ENCODE data around the gene TPSD1.
"Not testable (repeated sequence)": the region's sequence is repeated elsewhere in the genome, so short reads cannot be mapped to it uniquely, and the experiment has no call there.

Gene TPSD1

GRCh38 chr16:1237990-1238389 is 17.9 kb upstream of the TPSD1 start:
- Histone ChIP-seq H3K36me3 (ENCODE audit: insufficient read depth) (no peaks in the 10 kb centered on the region), H3K27ac (no peak overlapping the region), H4K20me1 (ENCODE audit: insufficient read depth) (no peaks in the 10 kb centered on the region), H3K27me3 (ENCODE audit: insufficient read depth, low read depth) (peaks cover 8% of the 10 kb centered on the region; the same call in 1 of the 2 replicates), H3K4me2 (no peak overlapping the region), H3K4me1 (ENCODE audit: low read depth, poor library complexity, severe bottlenecking) (no peaks in the 10 kb centered on the region), H3K79me2 (ENCODE audit: insufficient read depth, low read depth) (no peaks in the 10 kb centered on the region), H3K4me3 (IDR thresholded peaks at IDR 0.05; ENCODE audit: insufficient read depth, low read depth, low read length) (no peak overlapping the region), H2AFZ (ENCODE audit: low read depth) (no peak overlapping the region), H3K9ac (no peak overlapping the region)
- TF ChIP-seq, protein P1, sequence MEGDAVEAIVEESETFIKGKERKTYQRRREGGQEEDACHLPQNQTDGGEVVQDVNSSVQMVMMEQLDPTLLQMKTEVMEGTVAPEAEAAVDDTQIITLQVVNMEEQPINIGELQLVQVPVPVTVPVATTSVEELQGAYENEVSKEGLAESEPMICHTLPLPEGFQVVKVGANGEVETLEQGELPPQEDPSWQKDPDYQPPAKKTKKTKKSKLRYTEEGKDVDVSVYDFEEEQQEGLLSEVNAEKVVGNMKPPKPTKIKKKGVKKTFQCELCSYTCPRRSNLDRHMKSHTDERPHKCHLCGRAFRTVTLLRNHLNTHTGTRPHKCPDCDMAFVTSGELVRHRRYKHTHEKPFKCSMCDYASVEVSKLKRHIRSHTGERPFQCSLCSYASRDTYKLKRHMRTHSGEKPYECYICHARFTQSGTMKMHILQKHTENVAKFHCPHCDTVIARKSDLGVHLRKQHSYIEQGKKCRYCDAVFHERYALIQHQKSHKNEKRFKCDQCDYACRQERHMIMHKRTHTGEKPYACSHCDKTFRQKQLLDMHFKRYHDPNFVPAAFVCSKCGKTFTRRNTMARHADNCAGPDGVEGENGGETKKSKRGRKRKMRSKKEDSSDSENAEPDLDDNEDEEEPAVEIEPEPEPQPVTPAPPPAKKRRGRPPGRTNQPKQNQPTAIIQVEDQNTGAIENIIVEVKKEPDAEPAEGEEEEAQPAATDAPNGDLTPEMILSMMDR (conservative IDR thresholded peaks at IDR 0.05; ENCODE audit: low read depth, low read length): no peak

DNA sequence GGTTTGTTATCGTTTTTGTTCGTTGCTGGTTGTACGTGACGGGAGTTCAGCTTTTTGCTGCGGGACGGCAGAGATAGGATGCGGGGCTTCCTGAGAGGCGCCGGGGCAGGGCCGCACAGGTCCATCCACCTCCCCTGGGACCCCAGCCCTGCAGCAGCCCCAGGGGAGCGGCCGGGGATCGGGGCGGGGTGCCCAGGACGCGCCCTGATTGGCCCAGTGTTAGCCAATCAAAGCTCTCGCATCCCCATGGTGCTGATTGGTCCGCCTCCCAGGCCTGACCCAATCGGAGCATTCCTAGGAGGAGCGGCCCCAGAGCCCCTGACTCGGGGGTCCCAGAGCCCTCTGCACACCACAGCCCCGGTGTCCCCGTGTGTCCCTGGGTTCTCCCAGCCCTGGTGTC is 17.0 kb upstream of the TPSD1 start:
- H3K27ac ChIP-seq; H3K4me1 ChIP-seq (ENCODE audit: low read depth, poor library complexity, severe bottlenecking); H3K79me2 ChIP-seq (ENCODE audit: insufficient read depth, low read depth); H3K36me3 ChIP-seq (ENCODE audit: insufficient read depth); H2AFZ ChIP-seq (ENCODE audit: low read depth); H3K4me3 ChIP-seq (IDR thresholded peaks at IDR 0.05; ENCODE audit: insufficient read depth, low read depth, low read length); H3K4me2 ChIP-seq; H3K9ac ChIP-seq; H3K27me3 ChIP-seq (ENCODE audit: insufficient read depth, low read depth); H4K20me1 ChIP-seq (ENCODE audit: insufficient read depth): not testable (repeated sequence)

DNA sequence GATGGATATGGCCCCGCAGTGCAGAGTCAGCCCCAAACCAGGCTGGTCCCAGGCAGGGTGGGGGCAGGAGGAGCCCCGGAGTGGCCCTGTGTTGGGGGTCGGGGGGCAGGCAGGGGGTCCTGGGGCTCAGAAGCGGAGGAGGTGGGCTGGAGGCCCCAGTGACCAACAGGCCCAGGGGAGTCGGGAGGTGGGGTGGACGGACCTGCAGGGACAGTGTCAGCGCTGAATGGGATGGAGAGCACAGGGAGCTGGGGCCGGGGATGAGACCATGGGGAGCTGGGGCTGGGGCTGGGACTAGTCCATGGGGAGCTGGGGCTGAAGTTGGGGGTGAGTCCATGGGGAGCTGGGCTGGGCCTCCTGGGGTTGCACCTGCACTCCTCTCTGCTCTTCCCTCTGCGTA is 16.3 kb upstream of the TPSD1 start:
- not testable (repeated sequence) for H3K27ac ChIP-seq; H3K36me3 ChIP-seq (ENCODE audit: insufficient read depth); H3K9ac ChIP-seq; H2AFZ ChIP-seq (ENCODE audit: low read depth); H3K79me2 ChIP-seq (ENCODE audit: insufficient read depth, low read depth); H3K4me3 ChIP-seq (IDR thresholded peaks at IDR 0.05; ENCODE audit: insufficient read depth, low read depth, low read length); H3K4me2 ChIP-seq; H4K20me1 ChIP-seq (ENCODE audit: insufficient read depth); H3K4me1 ChIP-seq (ENCODE audit: low read depth, poor library complexity, severe bottlenecking)
- peaks cover 15% of the 10 kb centered on the region; the same call in 1 of the 2 replicates for H3K27me3 ChIP-seq (ENCODE audit: insufficient read depth, low read depth)

DNA sequence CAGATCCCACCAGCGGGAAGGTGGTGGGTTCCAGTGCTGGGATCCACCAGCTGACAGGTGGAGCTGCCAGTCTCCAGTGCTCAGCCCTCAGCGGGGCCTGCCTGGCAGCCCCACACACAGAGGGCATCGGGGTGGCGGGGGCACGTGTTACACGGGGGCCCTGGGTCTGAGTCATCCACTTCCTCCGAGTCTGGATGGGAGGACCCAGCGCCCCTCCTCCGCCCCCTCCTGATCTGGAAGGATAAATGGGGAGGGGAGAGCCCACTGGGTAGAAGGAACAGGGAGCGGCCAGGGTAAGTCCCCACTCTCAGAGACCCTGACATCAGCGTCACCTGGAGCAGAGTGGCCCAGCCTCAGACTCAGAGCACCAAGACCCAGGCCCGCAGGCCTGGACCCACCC is 15.4 kb upstream of the TPSD1 start, which contains the start of gene TPSAB1:
Gene TPSAB1 (plus strand): TSS at position 270 of the 400 bp plus-strand sequence. CDS start 234 bp downstream, outside the sequence.
- peaks cover 22% of the 10 kb centered on the region for H3K27me3 ChIP-seq (ENCODE audit: insufficient read depth, low read depth)
- not testable (repeated sequence) for H3K4me2 ChIP-seq; H3K4me1 ChIP-seq (ENCODE audit: low read depth, poor library complexity, severe bottlenecking); H3K4me3 ChIP-seq (IDR thresholded peaks at IDR 0.05; ENCODE audit: insufficient read depth, low read depth, low read length); H3K36me3 ChIP-seq (ENCODE audit: insufficient read depth); H3K9ac ChIP-seq; H4K20me1 ChIP-seq (ENCODE audit: insufficient read depth); H3K27ac ChIP-seq; H3K79me2 ChIP-seq (ENCODE audit: insufficient read depth, low read depth); H2AFZ ChIP-seq (ENCODE audit: low read depth)

- H3K9ac ChIP-seq; H4K20me1 ChIP-seq (ENCODE audit: insufficient read depth); H2AFZ ChIP-seq (ENCODE audit: low read depth); H3K36me3 ChIP-seq (ENCODE audit: insufficient read depth); H3K4me2 ChIP-seq; H3K79me2 ChIP-seq (ENCODE audit: insufficient read depth, low read depth); H3K4me3 ChIP-seq (IDR thresholded peaks at IDR 0.05; ENCODE audit: insufficient read depth, low read depth, low read length); H3K27ac ChIP-seq; H3K4me1 ChIP-seq (ENCODE audit: low read depth, poor library complexity, severe bottlenecking): not testable (repeated sequence)
- peaks cover 28% of the 10 kb centered on the region for H3K27me3 ChIP-seq (ENCODE audit: insufficient read depth, low read depth)
These were observed 14.8 kb upstream of the TPSD1 start for GRCh38 chr16:1241081-1241480.

DNA sequence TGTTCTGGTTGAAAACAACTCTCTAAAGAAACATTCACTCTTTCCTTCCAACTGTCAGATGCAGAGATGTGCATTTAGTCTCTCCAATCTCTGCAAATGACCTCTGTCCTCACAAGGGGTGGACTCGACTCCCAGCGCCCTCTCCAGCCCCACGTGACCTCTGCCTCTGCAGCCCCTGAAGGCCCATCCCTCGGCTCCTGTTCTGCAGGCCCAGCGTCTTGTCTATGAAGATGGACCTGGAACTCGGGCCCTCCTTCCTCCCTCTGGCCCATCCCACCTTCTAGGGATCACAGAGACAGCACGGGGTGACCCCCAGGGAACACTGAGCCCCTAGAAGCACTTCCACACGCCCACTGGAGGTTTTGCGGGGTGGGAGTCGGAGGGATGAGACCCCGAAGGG is 12.5 kb upstream of the TPSD1 start:
- H3K4me2 ChIP-seq; H3K36me3 ChIP-seq (ENCODE audit: insufficient read depth); H3K79me2 ChIP-seq (ENCODE audit: insufficient read depth, low read depth); H2AFZ ChIP-seq (ENCODE audit: low read depth); H3K9ac ChIP-seq; H4K20me1 ChIP-seq (ENCODE audit: insufficient read depth); H3K4me1 ChIP-seq (ENCODE audit: low read depth, poor library complexity, severe bottlenecking); H3K4me3 ChIP-seq (IDR thresholded peaks at IDR 0.05; ENCODE audit: insufficient read depth, low read depth, low read length); H3K27ac ChIP-seq: not testable (repeated sequence)
- H3K27me3 ChIP-seq (ENCODE audit: insufficient read depth, low read depth): peaks cover 43% of the 10 kb centered on the region

DNA sequence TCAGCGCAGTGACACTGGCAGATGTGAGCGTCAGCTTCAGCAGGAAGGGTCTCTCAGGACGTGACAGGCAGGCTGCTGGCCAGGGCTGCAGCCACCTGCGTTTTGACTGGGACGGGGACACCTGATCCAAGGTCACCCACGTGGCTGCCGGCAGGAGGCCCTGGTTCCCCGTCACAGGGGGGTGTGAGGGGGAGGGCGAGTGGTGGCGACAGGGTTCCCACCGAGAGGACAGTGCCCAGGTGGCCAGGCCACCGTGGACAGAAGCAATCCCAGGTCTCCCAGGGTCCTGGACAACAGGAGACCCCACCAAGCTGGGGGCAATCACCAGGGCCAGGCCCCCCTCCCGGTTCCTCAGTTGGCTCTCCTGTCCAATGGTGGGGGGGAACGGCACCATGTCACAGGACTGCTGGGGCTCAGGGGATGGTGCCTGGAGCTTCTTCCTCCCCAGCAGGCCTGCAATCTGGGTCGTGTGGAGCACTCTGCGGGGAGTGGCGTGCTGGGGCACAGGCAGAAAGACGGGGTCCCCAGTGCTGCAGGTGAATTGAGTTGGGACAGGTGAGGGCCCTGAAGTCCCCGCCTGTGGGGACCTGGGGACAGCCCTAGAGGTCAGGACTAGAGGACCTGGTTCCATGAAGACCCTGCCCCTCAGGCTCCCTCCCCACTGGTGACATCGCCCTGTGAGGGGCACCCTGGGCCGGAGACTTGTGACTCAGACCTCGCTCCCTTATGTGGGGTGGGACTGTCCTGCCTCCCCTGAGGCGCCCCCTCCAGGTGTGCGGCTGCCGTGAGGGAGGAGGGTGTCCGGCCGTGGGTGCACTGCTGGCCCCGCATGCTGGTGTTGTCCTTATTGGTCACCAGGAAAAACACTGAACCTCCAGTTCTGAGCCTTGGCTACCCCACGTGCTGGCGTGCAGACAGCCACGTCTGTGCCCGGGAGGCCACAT is 11.7 kb upstream of the TPSD1 start:
- H4K20me1 ChIP-seq (ENCODE audit: insufficient read depth); H2AFZ ChIP-seq (ENCODE audit: low read depth); H3K9ac ChIP-seq; H3K4me1 ChIP-seq (ENCODE audit: low read depth, poor library complexity, severe bottlenecking); H3K4me2 ChIP-seq; H3K79me2 ChIP-seq (ENCODE audit: insufficient read depth, low read depth); H3K36me3 ChIP-seq (ENCODE audit: insufficient read depth); H3K27ac ChIP-seq; H3K4me3 ChIP-seq (IDR thresholded peaks at IDR 0.05; ENCODE audit: insufficient read depth, low read depth, low read length): not testable (repeated sequence)
- peaks cover 40% of the 10 kb centered on the region for H3K27me3 ChIP-seq (ENCODE audit: insufficient read depth, low read depth)

Measured in KMS-11 (cell line).